Gastroesophageal sphincter (tissue), 4 donors: ENCODE measurements around the gene PID1. TPM values are rescaled to one million over a fixed set of nuclear protein-coding genes. Genes with fewer than 3 reads are reported as not detected.

Experiments used
- ATAC-seq: fragments of 150-250 bp; one replicate; pipeline ENCODE4 v1.9.1; 2016; ENCODE audit warnings: mild to moderate bottlenecking, moderate library complexity
- H3K27ac ChIP-seq, 4 donors: fragments of 200-600 bp; sonication (generic) in 3 of 4; 1 replicate in 3 of 4; 2 replicates in 1 of 4; pipeline ENCODE4 v1.5.1; 2016 to 2019
- H3K27me3 ChIP-seq: fragments of 200-600 bp; sonication (generic); one replicate; pipeline ENCODE4 v1.5.1; 2019
- H3K36me3 ChIP-seq, 2 donors: fragments of 200-600 bp; sonication (generic); one replicate each; pipeline ENCODE4 v1.5.1; 2019; ENCODE audit warnings: control low read depth in 1 of 2
- H3K4me1 ChIP-seq, 3 donors: fragments of 200-600 bp; sonication (generic); 1 replicate in 2 of 3; 2 replicates in 1 of 3; pipeline ENCODE4 v1.5.1; 2016 to 2019; ENCODE audit warnings: control low read depth in 2 of 3
- H3K4me3 ChIP-seq, 2 donors: fragments of 200-600 bp; sonication (generic); one replicate each; pipeline ENCODE4 v1.5.1; 2019; ENCODE audit warnings: mild to moderate bottlenecking in 1 of 2, moderate library complexity in 1 of 2
- H3K9me3 ChIP-seq, 3 donors: fragments of 200-600 bp; sonication (generic); one replicate each; pipeline ENCODE4 v1.5.1; 2017 to 2019; ENCODE audit warnings: control low read depth in 2 of 3
- CTCF ChIP-seq, 4 experiments: fragments of 200-600 bp in 2 of 4; fragments of 450-650 bp in 2 of 4; sonication (generic) in 1 of 4; IDR thresholded peaks; one replicate each; pipeline ENCODE4 v1.5.1; 2017 to 2019; ENCODE audit warnings: antibody characterized with exemption in 4 of 4, mild to moderate bottlenecking in 2 of 4, moderate library complexity in 2 of 4
- EP300 ChIP-seq: sonication (generic); formaldehyde crosslinking; IDR thresholded peaks from one replicate; pipeline ENCODE4 v1.6.1; 2017; ENCODE audit warnings: antibody characterized with exemption, mild to moderate bottlenecking
- POLR2A ChIP-seq, 2 donors: fragments of 450-650 bp; IDR thresholded peaks; one replicate each; pipeline ENCODE4 v1.6.1; 2017; ENCODE audit warnings: antibody characterized with exemption in 2 of 2, mild to moderate bottlenecking in 2 of 2, moderate library complexity in 1 of 2
- POLR2AphosphoS5 ChIP-seq: sonication (generic); formaldehyde crosslinking; IDR thresholded peaks from one replicate; pipeline ENCODE4 v1.6.1; 2017; ENCODE audit warnings: antibody characterized with exemption
- WGBS, 2 donors: methylation state at CpG; one replicate each; pipeline ENCODE4 v1.1.5; 2018; ENCODE audit warnings: low coverage in 1 of 2; 5-methylcytosine and 5-hydroxymethylcytosine counted together
- total RNA-seq, 4 donors: library from RNA; depleted of rRNA; stranded (reverse); fragments of >200 nt; gene quantifications; one replicate each; pipeline ENCODE4 v1.1.0, GENCODE V29; 2016

PID1 gene
- total RNA-seq, 4 donors from 2014 or later: 34.4 to 62.4 (median 54.9) TPM

GRCh38 chr2:229025653-229026052, 245.4 kb downstream of the PID1 start:
- peaks cover 0 to 18% of the 10 kb centered on the region in 2 donors for H3K36me3 ChIP-seq
- WGBS, 2 donors: 100% methylated on average over 4 of the region's 20 CpGs; no CpG with 5 or more reads in 1 of the 2 donors
- no peaks in the 10 kb centered on the region for H3K4me1 ChIP-seq
- no peak overlapping the region for H3K27ac ChIP-seq
- H3K4me3 ChIP-seq: no peak overlapping the region
- H3K9me3 ChIP-seq: no peaks in the 10 kb centered on the region
- H3K27me3 ChIP-seq: no peaks in the 10 kb centered on the region
- no peak for TF ChIP-seq CTCF (IDR thresholded peaks at IDR 0.05)
- TF ChIP-seq POLR2AphosphoS5: no peak
- TF ChIP-seq POLR2A (IDR thresholded peaks at IDR 0.05): no peak
- TF ChIP-seq EP300: no peak
- ATAC-seq: no peak

DNA sequence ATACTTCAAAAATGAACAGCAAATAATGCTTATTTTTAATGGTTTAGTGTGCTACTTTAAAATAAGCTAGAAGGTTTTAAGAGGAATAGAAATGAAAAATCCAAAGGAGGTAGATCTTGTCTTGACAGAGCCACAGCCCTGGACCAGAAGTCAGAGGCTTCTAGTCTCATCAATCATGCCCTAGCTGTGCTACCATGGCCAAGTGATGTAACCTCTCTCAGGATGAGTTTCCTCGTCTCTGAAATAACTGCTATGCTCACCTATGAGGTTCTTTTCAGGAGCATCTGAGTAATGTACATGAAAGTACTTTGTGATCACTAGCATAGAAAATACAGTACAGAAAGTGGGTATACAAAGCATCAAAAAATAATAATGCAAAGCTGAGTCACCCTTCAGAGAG, 248.4 kb downstream of the PID1 start:
- Histone ChIP-seq H3K27ac (no peak overlapping the region), H3K27me3 (no peaks in the 10 kb centered on the region), H3K4me1 (no peaks in the 10 kb centered on the region), H3K36me3 (peaks cover 0 to 18% of the 10 kb centered on the region in 2 donors), H3K9me3 (no peaks in the 10 kb centered on the region), H3K4me3 (no peak overlapping the region)
- ATAC-seq: no peak
- 70 to 89% methylated on average over 1 of the region's 1 CpG for WGBS, 2 donors
- TF ChIP-seq CTCF (IDR thresholded peaks at IDR 0.05): no peak
- TF ChIP-seq POLR2A (IDR thresholded peaks at IDR 0.05): no peak
- no peak for TF ChIP-seq POLR2AphosphoS5
- no peak for TF ChIP-seq EP300

DNA sequence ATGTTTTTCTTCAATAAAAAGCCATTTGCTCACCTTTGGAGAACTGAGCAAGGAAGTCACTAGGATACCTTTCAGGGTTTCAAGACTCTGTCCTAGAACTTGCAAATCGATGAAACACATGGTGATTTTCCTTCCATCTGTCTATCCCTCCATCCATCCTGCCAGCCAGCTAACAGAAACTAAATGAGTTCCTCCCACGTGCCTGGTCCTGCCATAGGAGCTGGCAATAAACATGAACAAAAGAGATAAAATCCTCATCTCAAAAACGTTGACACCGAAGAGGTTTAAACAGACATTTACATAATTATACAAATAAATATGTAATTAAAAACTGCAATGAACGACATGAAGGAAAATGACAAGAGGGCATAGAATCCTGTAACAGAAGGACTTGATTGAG, 249.0 kb downstream of the PID1 start:
- Histone ChIP-seq H3K36me3 (peaks cover 0 to 18% of the 10 kb centered on the region in 2 donors), H3K27ac (no peak overlapping the region), H3K4me1 (no peaks in the 10 kb centered on the region), H3K27me3 (no peaks in the 10 kb centered on the region), H3K4me3 (no peak overlapping the region), H3K9me3 (no peaks in the 10 kb centered on the region)
- ATAC-seq: no peak
- 69 to 74% methylated on average over 5 of the region's 5 CpGs for WGBS, 2 donors
- TF ChIP-seq POLR2AphosphoS5 (no peak), CTCF (IDR thresholded peaks at IDR 0.05) (no peak), POLR2A (IDR thresholded peaks at IDR 0.05) (no peak), EP300 (no peak)

DNA sequence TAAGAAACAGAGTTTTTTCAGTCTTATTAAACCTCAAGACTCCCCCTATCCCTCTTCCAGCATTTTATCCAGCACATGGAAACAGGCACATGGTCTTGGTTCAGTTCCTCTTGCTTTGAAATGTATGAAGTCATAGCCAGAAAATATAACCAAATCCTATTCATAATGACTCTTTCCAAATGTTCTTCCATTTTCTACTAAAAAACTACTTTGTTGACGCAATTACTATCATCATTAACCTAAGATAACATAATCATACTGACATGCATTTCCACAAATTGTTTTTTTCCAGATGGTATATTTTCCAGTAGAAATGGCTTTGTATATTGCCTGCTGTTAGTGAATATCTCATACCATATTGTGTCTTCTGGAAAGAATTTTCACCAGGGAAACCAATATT, 261.3 kb downstream of the PID1 start:
- TF ChIP-seq CTCF (IDR thresholded peaks at IDR 0.05) (no peak), POLR2AphosphoS5 (no peak), POLR2A (IDR thresholded peaks at IDR 0.05) (no peak), EP300 (no peak)
- Histone ChIP-seq H3K4me3 (no peak overlapping the region), H3K27ac (no peak overlapping the region), H3K4me1 (no peaks in the 10 kb centered on the region), H3K27me3 (no peaks in the 10 kb centered on the region), H3K36me3 (no peaks in the 10 kb centered on the region), H3K9me3 (no peaks in the 10 kb centered on the region)
- no peak for ATAC-seq
- WGBS, 2 donors: 67 to 70% methylated on average over 1 of the region's 1 CpG

GRCh38 chr2:229003256-229003655, 267.8 kb downstream of the PID1 start:
- Histone ChIP-seq H3K27ac (no peak overlapping the region), H3K4me3 (no peak overlapping the region)
- 0 to 23% methylated on average over 2 of the region's 2 CpGs for WGBS, 2 donors

More at GRCh38 chr2:229003256-229003655, 267.8 kb downstream of the PID1 start:
- no peak for ATAC-seq
- no peaks in the 10 kb centered on the region for H3K36me3 ChIP-seq
- TF ChIP-seq EP300 (no peak), POLR2AphosphoS5 (no peak), POLR2A (IDR thresholded peaks at IDR 0.05) (no peak), CTCF (IDR thresholded peaks at IDR 0.05) (no peak)
- no peaks in the 10 kb centered on the region for H3K27me3 ChIP-seq
- H3K9me3 ChIP-seq: peaks cover 0 to 10% (median 0%) of the 10 kb centered on the region in 3 donors
- no peaks in the 10 kb centered on the region for H3K4me1 ChIP-seq
